Measurements from ENCODE around the gene DDX20. TPM values are rescaled to one million over a fixed set of nuclear protein-coding genes. Genes with fewer than 3 reads are reported as not detected.
"Not testable (repeated sequence)": the region's sequence is repeated elsewhere in the genome, so short reads cannot be mapped to it uniquely, and the experiment has no call there.

Gene DDX20
- total RNA-seq, 1 donor from 2014 or later, result 26.1 TPM

DNA sequence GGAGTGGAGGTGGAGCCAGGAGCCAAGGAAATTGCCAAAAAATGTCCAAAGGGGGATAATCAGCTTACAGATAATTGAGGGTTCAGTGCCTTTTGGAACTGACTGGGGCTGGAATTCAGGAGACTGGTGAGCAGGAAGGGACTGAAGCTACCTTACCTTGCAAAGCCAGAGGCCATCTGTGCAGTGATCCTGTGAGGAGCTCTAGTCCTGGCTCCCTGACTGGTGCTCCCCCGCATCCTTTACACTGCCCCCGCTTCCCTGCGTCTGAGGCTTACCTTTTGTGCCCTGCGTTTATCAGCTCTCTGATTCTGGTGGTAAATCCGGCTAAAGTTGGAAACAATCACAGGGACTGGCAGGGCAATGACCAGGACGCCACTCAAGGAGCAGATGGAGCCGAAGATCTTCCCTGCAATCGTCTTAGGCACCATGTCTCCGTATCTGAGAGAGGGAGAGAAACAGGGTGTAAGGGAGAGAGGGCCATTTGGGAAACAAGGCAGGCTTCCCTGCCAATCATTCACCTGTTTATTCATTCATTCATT, 31.0 kb downstream of the DDX20 start:
- FAIRE-seq (no peak), DNase-seq (ENCODE audit: low spot score in 2 of 2) (no peak)

DNA sequence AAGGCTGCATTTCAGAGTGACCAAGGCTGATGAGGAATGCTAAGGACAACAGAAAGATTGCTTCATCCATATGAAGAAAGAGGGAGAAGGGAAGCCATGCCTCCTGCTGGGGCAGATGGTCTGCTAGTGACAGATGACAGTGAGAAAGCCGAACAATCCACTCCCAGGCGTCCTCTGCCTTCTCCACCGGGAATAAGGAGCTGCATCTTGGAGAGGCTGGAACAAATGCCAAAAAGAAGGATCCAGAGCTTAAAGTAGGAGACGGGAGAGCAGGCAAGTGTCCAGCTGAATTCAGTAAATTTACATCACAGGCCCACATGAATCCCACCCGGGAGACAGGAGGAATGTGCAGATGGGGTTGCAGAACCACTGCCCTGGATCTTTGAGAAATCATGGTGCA, 33.4 kb downstream of the DDX20 start:
- DNase-seq (ENCODE audit: low spot score in 2 of 2) (no peak), FAIRE-seq (no peak)

DNA sequence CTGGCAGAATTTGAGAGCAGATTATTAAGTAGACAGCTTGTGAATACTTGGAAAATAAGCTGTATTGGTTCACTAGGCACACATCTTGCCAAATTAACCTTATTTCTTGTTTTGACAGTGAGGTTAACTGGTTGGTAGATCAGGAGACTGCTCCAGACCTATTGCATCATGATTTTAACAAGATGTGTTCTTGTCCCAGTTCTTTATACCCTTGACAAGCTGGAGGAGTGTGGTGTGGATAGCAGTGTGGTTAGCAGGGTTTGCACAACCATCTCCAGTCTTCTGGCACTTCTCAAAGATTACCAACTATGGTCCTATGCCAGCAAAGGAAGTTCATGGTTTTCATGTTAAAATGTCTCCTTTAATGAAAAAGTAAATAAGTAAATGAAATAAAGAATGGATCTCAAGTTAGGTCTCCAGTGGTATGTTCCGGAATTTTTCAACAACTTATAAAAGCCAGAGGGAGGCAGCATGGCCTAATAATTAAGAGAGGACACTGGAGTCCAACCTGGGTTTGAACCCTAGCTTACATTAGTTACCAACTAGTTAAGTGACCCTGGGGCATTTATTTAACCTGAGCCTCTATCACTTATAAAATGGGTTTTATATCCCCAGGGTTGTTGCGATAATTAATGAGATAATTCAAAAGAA, 34.1 kb downstream of the DDX20 start:
- FAIRE-seq (no peak), DNase-seq (ENCODE audit: low spot score in 2 of 2) (no peak)

DNA sequence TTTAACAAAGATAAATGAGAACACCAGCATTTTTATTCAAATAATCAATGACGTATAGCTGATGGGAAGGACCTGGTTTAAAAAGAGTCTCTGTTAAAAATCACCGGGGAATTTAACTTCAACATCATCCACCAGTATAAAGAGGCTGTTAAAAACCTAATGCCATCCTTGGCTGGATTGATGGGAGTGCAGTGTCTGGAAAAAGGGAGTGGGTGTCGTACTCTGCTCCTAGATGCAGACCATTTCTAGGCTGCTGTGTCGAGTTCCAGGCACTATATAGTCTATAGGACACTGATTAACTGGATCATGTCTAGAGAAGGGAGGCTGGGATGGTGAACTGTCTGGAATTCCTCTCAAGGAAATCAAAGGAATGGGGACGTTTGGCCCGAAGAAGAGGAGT, 36.1 kb downstream of the DDX20 start:
- FAIRE-seq (no peak), DNase-seq (ENCODE audit: low spot score in 2 of 2) (no peak)

DNA sequence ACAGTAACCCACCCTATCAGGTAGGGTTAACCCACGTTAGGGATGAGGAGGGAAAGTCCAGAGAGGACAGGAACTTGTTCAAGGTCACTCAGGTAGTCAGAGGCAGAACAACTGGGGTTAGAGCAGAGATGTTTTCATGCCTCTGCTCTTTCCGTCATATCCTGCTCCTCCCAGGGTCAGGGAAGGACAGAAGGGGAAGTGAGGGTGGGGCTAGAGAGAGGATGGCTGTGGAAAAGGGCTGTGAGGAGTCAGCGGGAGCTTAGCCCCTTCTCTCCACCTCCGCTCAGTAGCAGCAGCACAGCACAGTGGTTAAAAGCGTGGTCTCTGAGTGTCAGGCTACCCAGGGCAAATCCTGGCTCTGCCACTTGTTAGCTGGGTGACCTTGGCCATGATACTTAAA, 36.5 kb downstream of the DDX20 start:
- DNase-seq (ENCODE audit: low spot score in 2 of 2), result no peak
- no peak for FAIRE-seq

DNA sequence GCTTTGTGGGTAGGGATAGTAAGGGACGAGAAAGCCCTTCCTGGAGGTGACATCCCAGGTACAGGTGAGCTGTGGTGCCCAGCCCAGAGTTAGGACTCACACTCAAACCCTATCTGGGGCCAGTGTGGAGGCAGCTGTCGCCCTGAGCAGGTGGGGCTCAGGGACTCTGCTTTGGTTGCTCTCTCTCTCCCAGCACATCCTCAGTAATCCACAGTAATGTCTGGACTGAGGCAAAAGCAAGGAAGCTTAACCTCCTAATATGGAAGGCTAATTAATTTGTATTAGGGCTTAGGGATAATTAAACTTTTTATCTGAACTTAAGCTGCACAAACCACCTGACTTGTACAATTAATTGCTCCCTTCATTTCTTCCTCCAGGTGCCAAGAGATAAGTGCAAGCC, 38.2 kb downstream of the DDX20 start:
- FAIRE-seq (no peak), DNase-seq (ENCODE audit: low spot score in 2 of 2) (no peak)

DNA sequence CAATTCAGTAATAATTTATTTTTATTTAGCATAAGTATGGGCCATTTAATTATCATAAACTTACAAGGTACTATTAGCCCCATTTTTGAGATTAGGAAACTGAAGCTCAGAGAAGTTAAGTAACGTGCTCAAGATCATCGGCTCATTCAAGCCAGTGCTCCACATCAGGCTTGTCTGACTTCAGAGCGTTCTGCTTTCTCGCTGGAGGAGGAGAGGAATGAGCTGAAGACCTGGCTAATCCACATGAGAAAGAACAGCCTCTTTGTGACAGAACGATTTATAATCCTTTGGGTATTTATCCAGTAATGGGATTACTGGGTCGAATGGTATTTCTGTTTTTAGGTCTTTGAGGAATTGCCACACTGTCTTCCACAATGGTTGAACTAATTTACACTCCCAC, 39.7 kb downstream of the DDX20 start:
- no peak for DNase-seq (ENCODE audit: low spot score in 2 of 2)
- FAIRE-seq, result no peak

DNA sequence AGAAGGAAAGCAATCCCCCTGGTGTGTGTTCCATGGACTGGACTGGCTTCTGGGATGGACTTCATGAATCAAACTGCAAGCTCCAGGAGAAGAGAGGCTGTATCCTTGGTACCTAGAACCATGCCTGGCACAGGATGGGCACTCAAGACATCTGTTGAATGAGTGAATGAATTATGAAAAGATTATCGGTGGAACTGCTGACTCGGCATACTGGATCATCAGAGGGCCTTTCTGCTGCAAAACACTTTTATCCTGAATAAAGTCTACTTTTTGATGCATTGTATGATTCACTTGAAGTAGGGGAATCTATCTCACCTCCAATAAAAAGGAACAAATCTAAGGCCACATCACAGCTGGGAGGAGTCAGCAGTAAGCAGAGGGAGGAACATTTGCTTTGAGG, 42.9 kb downstream of the DDX20 start:
- FAIRE-seq (no peak), DNase-seq (ENCODE audit: low spot score in 2 of 2) (no peak)

DNA sequence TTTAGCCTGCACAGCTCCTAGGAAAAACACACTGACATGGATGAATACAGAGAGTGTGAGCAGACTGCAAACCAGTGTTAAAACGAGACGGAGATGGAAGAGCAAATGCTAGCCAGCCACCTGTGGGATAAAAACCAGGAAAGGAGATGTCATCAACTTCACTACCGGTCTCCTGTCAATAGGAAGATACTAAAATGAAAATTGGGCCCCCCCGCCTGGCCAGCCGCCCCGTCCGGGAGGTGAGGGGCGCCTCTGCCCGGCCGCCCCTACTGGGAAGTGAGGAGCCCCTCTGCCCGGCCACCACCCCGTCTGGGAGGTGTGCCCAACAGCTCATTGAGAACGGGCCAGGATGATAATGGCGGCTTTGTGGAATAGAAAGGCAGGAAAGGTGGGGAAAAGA, 44.0 kb downstream of the DDX20 start:
- FAIRE-seq; DNase-seq (ENCODE audit: low spot score in 2 of 2): not testable (repeated sequence)

DNA sequence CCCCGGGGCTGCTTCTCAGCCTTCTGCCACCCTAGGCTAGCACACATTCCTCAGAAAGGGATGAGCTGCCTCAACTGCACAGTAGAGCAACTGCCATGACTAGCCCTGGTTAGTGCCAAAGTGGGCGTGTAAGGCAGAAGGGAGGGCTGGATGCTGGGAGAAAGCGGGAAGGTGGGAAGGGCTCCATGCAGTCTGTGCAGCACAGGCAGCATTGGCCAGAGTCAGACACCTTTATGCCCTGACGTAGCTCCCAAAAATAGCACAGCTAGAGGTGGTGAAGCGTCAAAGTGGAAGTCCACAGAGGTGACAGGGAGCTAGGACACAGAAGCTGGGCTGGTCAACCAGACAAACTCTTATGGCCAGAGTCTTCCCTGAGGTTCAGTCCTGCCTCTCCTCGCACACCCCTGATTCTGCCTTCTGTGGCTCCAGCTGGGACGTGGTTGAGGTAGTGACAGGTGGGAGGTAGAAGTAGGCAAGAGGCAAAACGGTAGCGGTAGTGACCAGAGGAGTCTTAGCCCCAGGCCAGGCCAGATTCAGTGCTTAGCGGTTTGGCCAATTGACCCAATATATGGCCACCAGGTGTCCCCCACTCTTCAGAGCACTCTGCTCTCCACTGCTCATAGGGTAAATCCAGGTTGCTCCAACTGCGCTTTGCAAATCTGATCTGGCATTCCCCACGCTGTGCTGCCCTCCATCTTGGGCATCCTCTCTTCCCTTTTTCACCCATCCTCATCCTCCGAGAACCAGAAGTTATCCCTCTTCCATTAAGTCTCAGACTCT, 45.6 kb downstream of the DDX20 start:
- no peak for DNase-seq (ENCODE audit: low spot score in 2 of 2)
- FAIRE-seq, result no peak

DNA sequence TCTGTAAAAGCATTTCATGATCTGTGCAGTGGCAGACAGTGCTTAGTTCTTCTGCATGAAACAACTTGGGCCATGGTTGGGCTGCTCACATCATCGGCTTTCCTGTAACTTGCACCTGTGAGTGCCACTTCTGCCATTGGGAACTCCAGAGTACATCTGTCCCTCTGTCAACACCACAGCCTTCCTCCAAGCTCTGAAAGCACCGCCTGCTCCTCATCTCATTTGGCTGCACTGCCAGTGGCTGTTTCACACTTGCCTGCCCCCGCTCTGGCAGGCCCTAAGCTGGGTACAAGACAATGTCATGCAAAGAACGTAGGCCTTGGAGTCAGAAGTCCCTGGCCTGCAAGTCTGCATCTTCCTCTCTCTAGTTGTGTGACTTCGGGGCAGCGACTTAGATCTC, 46.4 kb downstream of the DDX20 start:
- DNase-seq (ENCODE audit: low spot score in 2 of 2) (no peak), FAIRE-seq (no peak)

DNA sequence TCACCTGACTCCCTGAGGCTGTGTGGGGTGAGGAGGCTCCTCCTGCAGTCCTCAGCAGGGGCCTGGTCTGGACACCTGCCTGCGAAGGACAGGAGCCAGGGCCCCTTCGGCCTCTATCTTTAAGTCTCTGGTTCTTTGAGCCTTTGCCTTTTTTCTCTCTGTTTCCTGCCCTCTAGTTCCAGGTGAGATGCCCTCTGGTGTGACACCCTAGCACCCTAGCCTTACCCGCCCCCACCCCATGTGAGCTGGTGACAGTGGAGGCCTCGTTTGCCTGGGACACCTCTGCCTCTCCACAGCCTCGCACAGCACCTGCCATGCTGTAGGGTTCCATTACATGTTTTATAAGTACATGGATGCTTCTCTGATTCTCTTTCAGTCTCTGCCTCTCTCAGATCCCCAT, 47.3 kb downstream of the DDX20 start:
- DNase-seq (ENCODE audit: low spot score in 2 of 2) (no peak), FAIRE-seq (no peak)

DNA sequence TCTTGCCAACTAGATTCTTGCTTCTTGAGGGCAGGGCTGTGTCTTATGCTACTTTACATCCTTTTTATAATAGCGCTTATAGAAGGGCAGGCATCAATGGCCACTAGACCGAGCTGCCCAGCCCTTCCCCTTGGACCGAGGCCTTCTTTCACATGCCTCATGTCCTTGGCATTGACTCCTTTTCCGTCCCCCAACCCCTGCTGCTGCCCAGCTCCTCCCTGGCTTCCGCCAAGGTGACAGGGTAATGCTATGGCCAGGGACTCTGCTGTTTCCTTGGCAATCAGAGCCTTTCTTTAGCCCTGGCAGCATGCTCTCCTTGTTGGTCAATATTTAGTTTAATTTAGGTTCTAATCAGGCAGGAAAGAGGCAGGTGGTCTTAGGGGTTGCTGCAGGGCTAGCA, 48.2 kb downstream of the DDX20 start:
- DNase-seq (ENCODE audit: low spot score in 2 of 2) (no peak), FAIRE-seq (no peak)

DNA sequence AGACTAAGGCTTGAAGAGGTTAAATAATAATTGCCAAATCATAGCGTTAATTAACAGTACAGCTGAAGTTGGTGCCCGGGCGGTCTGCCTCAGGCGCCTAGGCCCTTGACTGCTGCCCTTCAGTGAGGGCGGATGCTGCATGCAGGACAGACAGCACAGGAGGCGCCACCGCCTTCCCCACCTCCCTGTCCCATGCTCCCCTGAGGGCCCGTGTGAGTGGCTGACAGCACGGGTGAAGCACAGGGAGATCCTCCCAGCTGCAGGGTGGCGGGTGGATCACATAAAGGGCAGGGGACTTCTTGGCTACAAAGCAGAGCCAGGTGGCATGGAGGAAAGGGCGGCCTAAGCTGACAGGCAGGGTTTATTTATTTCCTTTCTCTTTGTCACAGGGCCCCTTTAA, 49.1 kb downstream of the DDX20 start:
- no peak for DNase-seq (ENCODE audit: low spot score in 2 of 2)
- FAIRE-seq, result no peak

DNA sequence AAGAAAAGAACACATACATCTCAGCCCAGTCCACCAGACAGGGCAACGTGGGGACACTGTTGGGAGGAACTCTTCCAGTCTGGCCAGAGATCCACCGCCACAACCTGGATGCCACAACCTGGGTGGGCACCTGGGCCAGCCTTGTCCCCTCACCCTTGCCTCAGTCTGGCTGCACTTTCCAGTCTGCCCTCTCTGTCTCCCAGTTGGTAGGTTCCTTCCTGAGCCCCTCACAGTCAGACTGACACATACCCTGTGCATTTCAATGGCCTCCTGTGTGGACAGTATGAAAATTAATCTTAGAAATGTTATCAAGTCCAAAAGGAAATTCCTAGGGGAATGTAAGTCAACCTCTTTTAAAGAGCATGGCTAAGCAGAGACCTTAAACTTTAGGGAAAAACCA, 49.5 kb downstream of the DDX20 start:
- no peak for DNase-seq (ENCODE audit: low spot score in 2 of 2)

DNA sequence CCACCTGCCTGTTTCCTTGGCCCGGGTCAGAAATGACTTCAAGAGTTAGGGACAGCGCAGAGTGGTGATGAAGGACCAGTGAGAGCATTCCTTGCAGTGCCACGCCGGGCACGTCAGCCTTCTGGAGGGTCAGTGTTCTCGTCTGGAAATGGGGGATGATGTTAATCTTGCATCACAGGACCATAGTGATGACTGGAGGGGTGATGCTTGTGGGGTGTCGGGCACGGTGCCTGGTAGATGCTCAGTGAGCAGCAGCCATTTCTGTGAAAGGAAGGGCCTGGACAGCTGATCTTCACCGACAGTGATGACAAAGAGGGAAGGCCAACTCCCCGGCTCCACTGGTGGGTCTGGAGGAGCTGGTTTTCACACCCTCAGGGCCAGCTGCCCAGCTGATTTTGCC, 56.2 kb downstream of the DDX20 start:
- no peak for FAIRE-seq

More for the DNA sequence above, 49.5 kb downstream of the DDX20 start:
- no peak for FAIRE-seq

DNA sequence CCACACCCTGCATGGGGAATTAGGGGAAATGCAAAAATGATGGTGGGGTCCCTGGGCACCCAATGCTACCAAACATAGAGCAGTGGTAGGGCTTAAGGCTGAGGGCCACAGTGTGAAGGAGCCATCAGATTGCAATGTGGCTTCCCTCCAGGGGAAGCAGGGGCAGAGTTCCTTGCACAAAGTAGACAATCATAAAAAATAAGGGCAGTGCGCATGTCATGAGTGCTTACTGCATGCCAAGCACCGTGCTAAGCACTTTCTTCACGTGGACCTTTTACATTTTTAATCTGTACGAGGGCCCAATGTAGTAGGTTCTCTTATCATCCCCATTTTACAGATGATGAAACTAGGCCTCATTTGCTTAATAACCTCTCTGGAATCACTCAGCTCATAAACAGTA, 56.6 kb downstream of the DDX20 start:
- no peak for DNase-seq (ENCODE audit: low spot score in 2 of 2)
- no peak for FAIRE-seq

More for the DNA sequence above, 56.2 kb downstream of the DDX20 start:
- DNase-seq (ENCODE audit: low spot score in 2 of 2), result no peak

DNA sequence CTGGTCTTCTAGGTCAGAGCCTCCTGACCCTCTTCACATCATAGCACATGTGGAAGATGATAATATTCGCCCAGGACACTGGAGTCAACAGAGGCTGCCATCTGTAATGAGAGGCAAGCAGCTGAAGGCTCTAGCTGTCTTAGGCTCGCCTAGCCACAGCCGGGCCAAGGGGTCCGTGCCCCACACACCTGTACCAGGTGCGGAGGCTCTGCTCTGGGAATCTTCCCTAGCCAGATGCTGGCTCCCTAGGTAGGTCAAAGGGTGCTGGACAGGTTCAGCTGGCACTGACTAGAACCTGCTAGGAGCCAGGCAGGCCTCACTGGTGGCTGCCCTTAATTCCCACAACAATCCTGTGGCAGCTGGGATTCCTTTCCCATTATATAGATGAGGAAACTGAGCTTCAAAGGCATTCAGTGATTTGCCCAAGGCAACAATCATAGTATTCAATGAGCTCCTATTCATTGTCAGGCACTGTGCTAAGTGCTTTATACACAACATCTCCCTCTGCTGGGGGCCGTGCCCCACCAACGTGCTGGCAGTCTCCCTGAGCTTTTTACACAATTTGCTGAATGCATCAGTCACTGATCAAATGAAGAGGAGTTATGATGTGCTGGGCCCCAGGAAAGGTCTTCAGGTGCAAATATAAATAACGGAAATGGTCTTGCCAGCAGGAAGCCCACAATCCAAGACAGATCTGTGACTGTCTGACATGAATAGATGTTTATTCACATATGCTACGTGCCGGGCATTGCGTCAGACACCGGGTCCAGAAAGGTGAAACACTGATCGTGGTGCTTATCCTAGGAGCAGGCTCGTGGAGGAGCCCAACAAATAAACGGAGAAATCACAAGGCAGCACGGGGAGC, 58.0 kb downstream of the DDX20 start:
- FAIRE-seq (no peak), DNase-seq (ENCODE audit: low spot score in 2 of 2) (no peak)

DNA sequence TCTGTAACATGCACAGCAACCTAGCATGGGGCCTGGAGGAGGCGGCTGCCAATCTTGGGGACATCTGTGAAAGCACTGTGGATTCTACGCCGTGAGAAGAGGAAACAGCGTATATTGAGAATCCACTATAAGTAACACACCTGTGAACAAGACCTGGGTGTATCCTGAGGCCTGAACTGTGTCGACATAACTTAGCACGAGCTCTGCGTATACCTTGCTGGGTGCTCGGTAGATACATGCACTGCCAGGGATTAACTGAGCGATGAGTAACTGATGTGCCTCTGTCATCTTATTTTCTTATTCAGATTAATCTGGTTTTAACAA, 58.6 kb downstream of the DDX20 start:
- DNase-seq (ENCODE audit: low spot score in 2 of 2) (no peak), FAIRE-seq (no peak)

DNA sequence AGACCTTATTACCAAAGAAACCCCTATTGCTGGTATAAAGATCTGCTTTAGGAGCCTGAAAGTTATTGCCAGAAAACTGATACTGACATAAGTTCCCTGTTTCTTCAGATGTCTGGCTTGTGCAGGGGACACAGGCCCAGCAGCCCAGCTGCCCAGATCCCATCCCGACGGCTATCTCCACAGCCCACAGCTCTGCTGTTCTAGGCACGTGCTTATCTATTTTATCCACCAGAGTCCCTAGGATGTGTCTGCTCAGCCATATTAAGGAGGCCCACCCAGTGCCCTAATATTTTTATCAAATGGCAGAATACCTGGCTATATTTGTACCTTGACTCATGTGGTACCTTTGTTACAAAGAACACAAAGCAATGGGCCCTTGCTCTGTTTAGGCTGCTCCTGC, 58.9 kb downstream of the DDX20 start:
- FAIRE-seq (no peak), DNase-seq (ENCODE audit: low spot score in 2 of 2) (no peak)
